Ammon's horn (tissue), 1 donor: Measurements from ENCODE around the gene GNAZ.
A peak's percentile ranks its signal among the peaks of the same experiment; 100 is the strongest.

ENCODE experiments used
- DNase-seq: peaks from one replicate; pipeline ENCODE4 v3.0.0-alpha.2; 2016; ENCODE audit warnings: low spot score

Gene GNAZ

DNA sequence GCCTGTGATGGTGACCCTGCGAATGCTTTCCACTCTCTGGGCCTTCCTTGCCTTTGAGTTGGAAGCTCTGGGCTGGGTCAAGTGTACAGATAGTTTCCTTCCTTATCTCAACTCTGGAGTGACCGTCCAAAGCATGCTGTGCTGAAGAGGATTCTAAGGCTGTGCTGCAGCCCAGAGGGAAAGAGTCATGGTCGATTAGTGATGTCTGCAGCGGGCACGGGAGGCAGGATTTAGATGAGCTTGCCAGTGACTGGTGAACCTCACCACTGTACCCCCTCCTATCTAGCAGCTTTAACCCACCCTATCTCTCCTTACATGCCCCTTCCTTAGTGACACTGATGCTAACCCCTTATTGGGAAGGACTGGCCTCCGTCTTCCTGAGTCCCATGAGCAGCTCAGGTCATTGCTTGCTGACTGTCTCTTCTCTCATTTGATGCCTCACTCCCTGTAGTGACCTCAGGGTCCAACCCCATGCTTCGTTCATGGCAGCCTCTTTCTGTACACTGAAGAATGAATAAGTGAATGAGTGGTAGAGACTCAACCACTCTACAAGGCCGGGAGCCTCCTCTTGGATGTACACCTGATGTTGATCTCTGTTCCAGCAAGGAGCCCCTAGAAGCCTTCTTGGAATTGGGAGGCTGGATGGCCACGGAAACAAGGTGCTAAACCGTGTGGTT lies 6.7 kb downstream of the GNAZ start:
- no peak for DNase-seq

DNA sequence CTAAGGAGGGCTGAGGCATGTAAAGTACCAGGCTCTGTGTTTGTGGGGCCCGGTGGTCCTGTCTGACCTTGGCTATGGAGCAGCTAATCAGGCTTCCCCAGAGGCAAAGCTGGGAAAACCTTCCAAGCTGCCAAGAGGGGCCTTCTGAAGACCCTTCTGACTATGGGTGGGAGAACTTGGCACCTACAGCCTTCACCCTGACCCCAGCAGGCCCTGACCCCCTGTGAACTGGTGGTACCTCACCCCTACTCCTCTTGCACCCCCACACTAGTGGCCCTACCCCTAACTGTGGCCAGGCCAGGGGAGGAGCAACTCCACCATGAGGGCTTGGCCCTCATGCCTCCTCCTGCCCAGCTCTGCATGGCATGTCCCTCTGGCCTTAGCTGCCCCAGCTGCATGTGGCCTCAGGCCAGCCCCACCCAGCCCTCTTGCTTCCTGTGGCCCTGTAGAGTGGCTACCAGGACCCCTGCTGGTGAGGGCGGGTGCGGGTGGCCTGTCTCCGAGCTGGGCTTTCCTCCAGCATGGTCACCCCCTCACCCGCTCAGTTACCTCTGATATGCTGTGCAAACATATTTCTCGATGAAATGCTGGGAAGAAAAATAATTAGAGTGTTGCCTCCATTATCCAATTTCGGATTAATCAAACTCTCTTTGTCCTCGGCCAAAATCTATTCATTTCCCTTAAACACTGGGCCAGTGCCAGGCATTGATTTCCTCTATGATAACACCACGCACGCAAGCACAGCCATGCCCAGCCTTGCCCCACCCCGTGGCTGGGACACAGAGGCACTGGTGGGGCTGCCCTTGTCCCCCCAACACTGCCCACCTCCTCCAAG lies 7.5 kb downstream of the GNAZ start:
- no peak for DNase-seq

DNA sequence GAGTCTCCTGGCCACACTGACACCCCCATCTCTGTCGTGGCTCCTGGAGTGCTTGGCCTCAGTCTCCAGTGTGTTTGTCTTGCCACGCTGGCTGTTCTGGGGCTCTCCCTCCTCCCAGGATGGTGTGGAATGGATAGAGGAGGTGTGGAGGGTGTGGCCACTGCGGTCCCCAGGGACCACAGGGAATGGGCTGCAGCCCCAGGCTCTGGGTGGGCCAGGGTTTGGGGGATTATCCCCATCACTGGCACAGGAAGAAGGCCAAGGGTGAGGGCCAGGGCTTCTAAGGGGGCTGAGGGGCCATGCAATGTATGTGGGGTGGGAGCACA lies 8.1 kb downstream of the GNAZ start:
- no peak for DNase-seq

DNA sequence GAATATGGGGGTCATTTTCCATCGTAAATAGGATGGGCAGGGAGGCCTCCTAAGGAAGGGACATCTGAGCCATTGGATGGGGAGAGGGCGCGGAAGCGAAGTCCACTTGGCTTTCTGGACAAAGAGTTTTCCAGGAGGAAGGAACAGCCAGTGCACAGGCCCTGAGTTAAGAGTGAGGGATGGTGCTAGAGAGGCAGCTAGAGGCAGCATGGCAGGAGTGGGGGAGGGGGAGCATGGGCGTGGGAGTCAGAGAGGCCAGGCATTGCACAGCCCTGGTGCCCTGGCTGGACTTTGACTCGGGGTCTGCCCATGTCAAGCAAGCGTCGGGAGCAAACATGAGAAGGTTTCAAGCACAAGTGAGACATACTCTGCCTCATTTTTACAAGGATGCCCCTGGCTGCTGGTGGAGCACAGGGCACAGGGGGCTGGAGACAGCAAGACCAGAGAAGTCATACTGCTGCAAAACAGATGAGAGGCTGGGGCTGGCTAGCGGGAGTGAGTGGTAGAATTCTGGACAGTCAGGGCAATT lies 9.0 kb downstream of the GNAZ start:
- DNase-seq, result no peak

DNA sequence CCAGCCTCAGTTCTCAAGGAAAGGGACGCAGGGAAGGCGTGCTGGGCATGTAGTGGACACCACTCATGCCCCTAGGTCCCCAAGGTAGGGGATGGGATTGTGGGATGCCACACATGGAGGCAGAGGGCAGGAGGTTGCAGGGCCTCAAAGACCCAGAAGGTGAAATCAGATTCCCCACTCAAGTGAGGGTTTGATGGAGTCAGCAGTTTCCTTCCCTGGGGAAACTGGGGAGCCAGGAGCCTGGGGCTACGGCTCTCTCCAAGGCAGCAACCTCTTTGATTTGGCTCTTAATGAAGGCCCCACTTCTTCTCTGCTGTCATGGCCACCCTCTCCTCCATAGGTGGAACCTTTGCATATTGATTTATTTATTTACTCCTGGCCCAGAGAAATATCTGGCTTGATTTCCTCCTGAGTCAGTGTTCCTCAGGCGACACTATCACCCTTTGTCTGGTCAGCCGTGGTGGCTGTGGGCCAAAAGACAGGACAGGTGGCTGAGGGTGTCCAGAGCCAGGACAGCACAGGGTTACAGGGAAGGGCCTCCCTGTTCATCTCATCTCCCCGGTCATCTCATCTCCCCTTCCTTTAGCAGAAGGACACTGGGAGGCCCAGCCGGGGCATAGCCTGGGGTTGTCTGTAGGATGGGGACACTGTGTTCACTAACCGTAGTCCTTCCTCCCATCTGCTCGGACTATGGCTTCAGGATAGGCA lies 9.6 kb downstream of the GNAZ start:
- DNase-seq, result no peak

DNA sequence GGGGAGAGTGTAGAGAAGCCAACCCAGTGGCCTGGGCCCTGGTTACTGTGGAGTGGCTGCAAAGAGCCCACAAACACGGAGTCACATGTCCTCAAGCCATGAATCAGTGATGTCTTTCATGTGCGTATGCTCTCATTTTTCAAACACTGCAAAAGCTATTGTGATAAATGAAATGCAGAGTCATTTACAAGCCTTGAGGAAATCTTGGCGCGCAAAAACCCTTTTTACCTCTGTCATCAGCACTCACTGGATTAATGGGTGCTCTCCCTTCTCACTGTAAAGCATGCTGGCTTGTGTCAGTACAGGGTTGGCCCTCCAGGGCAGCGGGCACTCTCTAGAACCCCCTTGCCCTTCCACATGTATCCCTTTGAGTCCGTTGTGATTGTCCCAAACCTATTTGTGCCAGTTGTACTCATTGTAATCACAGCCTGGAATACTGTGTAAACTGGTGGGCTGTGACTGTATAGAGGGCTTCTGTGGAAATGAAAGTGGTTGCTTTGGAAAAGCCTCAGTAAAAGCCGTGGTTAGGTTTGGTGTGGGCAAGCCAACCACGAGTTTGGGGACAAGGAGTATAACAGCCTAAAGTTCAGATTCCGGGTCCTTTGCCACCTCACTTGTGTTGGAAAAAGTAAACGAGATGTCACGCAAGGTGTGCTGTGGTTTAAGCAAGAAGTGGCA lies 10.4 kb downstream of the GNAZ start:
- peak; percentile 63 for DNase-seq

DNA sequence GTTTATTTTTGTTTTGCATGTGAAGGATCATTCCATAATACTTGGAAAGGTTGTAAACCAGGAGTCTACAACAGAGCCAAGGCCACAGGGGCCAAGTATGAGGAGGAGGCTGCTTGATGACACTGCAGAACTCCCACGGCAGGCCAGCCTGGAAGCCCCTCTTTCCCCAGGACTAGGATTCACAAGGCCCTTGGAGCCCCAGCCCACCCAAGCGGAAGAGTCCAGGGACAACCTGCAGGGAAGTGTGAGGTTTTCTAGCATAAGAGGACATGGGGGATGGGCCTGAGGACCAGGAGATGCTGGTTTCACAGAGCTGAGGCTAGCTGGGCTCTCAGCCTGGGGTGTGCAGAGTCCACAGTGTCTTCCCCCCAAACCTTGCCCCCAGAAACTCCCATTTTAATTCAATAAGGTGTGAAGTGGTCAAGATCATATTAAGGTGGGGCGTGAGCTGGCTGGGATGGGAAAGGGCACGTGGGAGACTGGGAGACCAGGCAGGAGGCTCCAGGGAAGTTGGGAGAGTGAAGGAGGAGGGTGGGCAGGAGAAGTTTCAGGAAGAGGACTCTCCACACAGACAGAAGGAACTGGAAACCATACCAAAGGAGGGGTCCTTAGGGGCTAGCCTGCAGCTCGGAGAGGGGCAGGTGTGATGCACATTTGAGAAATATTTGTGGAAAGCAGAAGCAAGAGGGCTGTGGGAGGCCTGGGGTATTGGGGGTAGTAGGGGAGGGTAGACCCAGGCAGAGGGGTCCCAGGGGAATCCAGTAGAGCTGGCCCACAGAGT lies 12.4 kb downstream of the GNAZ start:
- no peak for DNase-seq

DNA sequence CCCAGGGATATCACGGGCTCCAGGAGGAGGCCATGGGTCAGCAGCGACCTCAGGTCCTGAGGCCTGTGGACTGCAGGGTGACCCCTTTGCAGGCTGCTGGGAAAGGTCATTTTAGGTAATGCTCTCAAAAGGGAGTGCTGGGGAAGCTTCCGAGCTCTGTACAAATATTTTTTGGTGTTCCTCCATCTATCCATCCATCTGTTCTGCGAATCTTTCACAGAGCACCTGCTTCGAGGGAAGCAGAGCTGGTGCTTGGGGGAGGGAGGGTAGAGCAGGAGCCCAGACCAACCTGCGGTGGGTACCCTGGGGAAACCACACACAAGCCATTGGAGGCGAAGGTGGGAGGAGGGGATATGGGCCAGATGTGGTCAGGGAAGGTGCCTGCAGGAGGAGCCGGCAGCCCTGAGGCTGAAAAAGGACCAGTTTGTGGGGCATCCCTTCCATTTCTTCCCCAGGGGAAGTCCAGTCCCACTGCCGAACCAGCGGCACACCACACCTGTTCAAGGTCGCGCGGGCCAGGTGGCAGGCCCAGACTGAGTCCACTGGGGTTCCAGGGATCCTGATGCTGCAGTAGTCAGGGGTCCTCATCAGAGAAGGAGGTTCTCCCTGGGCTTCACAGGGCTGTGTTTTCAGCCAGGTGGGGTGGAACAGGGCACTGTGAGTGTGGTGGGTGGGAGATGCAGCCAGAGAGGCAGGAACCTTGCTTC lies 13.1 kb downstream of the GNAZ start:
- DNase-seq, result no peak

DNA sequence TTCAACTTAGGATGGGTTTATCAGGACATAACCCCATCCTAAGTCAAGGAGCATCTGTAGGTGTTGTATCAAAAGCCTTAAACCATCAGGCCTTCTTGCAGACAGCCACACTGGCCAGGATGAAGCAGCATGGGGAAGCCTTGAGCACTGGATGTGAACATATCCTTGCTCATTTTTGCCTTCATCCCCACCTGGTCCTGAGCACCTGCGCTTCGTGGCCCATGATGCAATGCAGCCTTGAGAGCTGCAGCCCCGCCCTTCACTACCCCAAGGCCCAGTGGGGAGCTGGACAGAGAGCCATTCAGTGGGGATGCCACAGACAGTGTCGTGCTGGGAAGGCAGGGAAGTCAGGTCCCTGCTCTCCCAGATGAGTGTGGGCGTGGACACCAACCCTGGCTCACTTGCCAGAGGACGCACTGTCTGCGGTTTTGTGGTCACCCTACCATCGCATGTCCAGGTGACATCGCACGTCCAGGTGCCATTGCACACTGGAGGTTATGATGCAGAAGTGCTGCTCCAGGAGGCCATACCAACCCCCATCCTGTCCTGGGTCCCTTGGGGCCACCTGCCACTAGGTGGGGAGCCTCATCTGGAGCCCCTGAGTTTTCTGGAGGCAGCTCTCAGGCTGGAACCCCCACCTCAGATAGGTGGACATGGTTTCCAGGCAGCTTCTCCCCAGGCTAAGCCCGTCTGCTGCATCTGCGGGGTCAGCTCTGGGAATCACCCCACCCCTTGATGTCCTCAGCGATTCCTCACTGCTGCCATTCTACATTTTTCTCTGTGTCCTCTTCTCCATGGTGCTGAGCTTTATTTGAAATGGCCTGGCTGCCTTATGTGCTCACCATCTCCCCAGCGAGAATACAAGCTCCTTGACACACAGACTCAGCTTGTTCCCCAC lies 14.4 kb downstream of the GNAZ start:
- DNase-seq, result no peak

DNA sequence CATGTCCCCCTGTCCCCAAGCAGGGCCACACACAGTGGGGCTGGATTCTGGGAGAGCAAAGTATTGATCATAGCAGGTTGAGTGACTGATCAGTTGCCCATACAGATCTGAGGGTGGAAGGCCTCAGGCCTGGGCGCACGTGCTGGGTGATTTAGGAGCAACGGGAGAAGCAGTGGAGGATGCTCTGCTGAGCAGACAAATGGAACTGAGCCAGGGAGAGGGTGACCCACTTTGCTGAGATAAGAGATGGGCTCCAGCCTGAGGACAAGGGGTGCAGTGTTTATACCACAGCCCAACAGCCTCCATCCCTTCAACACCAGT lies 15.0 kb downstream of the GNAZ start:
- no peak for DNase-seq

DNA sequence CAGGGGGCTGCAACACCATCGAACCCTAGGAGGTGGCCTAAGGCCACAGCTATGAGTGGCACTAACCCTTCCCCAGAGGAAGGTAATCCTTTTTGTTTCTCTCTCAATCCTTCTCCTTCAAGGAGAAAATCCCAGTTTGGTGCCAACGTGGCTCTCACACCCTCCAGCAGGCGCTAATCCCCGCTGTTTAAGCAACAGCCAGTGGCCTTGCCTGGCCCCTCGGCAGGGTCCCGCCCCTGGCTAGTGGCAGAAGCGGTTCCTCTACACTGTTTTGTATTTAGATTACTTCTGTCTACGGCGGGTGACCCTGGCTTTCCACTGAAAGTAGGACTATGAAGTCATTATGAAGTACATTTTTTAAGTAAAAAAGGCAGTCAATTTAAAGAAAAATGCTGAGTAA lies 15.5 kb downstream of the GNAZ start:
- no peak for DNase-seq

DNA sequence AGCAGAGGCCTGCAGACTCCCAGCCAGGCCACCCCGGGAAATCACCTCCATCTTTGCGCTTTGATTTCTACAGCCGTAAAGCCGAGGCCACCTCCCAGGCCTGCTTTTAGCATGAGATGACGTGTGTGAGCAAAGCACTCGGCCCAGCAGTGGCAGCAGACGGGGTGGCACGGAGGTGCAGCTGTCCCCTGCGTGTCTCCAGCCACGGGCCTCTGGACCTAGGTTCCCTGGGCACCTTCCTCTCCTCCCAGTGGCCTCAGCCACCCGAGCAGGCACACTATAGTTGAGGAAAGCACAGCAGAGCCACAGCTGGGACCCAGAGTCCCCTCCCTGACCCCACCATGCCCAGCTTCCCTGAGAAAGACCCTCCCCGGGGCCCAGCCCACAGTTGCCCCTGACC lies 15.9 kb downstream of the GNAZ start:
- no peak for DNase-seq

DNA sequence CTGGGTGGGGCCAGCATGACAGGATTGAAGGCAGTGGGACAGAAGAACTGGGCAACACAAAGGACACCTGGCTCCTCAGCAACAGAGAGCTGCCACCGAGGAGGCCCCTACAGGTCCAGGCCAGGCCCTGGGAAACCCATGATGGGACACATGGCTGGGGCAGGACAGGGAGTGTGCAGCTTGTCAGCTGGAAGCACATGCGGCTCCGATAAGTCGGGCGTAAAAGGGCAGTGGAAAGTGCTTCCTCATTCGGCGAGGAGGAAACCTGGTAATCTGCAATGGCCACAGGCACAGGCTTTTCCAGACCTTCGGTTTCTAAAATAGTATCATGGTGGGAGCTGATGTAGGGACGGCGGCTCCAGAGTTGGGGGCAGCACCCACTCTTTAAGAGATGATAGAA lies 16.5 kb downstream of the GNAZ start:
- DNase-seq, result no peak

DNA sequence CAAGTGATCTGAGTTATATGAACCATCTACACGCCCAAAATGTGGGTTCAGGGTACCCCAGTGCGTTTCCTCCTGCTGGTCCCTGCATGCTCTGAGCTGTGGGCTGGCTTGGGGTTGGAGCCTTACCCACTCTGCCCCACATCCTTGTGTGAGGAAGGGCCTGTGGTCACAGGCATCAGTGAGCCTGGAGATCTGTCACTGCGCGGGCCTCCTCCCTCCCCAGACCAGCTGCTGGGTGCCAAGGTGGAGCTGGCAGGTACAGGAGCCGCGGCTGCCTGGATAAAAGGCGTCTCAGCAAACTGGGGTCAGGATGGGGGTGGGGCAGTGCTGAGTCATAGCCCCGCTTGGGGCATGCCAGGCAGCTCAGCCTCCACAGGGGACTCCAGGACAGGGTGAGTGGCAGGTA lies 17.9 kb downstream of the GNAZ start:
- DNase-seq, result no peak

DNA sequence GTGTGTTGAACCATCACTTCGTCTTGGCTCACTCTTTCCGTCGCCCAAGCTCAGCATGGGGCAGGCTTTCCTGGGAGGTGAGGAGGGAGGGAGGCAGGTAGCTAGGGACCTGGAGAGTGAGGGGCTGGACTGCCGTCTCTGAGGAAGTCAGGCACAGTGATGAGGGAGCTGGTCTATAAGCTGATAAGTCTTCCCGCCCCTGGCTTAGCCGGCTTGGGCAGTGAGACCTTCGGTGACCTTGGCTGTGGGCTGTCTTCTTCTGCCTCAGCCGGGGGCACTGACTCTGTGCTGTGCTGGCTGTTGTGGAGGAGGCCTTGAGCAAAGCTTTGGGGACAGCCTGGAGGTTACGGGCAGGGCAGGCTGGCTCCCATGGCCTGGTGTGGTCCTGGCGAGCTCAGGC lies 18.7 kb downstream of the GNAZ start:
- no peak for DNase-seq

DNA sequence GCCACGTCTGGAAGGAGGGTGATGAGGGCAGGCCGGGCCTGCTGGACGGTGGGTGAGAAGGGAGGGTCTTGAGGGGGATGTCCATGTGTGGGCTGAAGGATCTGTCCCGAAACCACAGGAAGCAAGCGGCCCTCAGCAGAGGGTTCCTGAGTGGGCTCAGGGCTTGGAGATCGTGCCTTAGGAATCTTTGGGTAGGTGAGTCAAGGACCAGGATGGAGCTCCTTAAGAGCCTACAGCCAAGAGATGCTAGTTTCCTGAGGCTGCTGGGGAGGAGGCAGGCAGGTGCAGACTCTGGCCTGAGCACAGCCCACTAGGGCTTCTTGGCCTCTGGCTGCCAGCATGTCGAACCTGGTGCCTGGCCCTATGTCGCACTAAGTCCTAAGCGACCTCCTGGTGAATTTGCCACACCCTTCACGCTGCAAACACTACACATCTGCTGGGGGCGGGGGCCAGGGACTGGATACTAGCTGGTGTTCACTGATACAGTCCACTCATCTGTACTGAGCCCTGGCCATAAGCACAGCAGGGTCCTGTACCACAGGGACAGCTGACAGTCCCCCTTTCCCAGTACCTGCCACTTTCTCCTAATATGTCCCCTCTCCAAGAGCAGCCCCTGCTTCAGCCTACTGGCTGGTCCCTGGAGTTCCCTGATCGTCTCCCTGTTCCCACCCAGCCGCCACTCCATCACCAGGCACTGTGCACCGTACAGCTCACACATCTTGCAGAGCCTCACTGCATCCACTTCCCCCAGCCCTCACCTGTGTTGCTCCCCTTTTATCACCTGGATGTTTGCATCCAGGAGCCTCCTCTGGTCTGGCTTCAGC lies 19.5 kb downstream of the GNAZ start:
- DNase-seq, result no peak

DNA sequence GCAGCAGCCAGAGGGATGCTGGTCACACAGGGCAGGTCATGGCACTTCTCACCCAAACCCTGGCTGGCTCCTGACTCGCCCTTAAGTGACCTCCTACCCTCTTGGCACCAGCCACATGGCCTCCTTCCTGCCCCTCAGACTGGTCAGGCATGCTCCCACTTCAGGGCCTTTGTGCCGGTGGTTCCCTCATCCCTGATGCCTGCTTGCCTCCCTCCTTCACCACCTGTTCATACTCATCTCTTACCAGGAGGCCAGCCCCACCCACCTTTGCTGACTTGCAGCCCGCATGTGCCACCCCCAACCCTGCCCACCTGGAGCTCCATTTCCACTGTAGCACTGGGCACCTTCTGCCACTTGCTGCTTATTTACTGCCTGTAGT lies 20.1 kb downstream of the GNAZ start:
- DNase-seq, result no peak

DNA sequence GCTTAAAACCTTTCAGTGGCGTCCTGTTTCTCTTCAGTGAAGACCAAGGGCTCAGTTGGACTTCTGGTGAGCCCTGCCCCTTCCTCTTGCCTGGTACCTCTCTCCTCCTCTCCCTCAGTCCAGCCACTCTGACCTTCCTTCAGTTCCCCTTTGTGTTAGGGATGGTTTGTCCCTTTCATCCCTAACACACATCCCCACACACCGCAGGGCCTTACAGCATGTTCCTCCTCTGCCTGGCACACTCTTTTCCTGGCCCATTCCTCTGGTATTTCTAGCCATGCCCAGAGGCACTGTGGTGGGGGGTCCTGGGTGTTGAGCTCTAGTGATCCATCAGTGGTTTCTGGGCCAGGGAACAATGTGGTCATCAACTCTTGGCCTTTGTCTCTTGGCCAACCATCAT lies 21.4 kb downstream of the GNAZ start:
- no peak for DNase-seq

DNA sequence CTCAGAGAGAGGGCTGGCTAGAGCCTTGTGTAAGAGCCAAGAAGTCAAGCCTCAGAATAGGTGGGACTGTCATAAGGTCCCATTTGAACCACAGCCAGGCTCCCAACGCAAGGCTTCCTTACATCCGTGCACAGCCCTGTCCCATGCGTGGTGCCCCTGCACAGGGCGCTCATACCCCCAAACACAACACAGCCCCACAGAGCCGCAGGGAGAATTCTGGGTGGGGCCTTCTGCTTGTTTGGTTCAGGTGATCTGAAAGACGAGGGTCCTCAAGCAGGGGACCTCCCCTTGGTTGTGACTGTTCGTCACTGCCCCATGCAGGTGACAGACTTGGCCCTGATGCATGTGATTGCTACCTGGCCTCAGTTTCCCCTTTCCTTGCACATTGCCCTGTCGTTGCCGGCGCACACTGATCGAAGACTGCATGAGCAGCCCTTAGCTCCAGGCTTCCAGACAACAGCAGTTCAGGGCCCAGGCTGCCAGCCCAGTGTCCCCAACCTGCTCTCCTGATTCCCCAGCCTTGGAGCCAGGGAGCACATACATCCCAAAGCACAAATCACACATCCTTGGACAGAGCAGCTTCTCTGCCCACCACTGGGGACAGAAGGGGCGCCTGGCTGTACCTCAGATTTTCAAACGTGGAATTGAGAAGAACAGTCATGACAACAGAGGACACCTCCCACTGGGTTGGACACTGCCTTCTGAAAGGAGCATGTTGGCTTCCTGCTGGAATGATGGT lies 22.1 kb downstream of the GNAZ start:
- no peak for DNase-seq
